Endothelial cell of umbilical vein (primary cell): ENCODE results near the gene MLIP. TPM values are rescaled to one million over a fixed set of nuclear protein-coding genes. Genes with fewer than 3 reads are reported as not detected.

Experiments used
- BruUV-seq: library from RNA; stranded (reverse); fragments of 400-500 nt; replicated peaks from 2 replicates; lab custom pipeline; 2021; lab: Mats Ljungman, UMichigan
- CTCF ChIA-PET: fragments of 300-600, 350-600 bp; sonication (Branson Sonifier 250); formaldehyde crosslinking; loops from one replicate; lab custom pipeline; 2021; ENCODE audit warnings: antibody characterized with exemption, inconsistent platforms; lab: Charles Lee
- POLR2A ChIA-PET: fragments of 300-600, 350-600 bp; sonication (Branson Sonifier 250); formaldehyde crosslinking; loops from one replicate; lab custom pipeline; 2021; ENCODE audit warnings: antibody characterized with exemption, inconsistent platforms; lab: Charles Lee
- DNase-seq: peaks from one replicate; pipeline ENCODE4 v3.0.0-alpha.2; 2011; ENCODE audit warnings: low read depth, low spot score
- FAIRE-seq: peaks from 2 replicates; lab custom pipeline; 2011; peaks lifted over from hg19 to GRCh38; lab: Jason Lieb, UNC
- H2AFZ ChIP-seq: 2 replicates; pipeline ENCODE4 v1.6.0; 2012; ENCODE audit warnings: low read depth, low read length, control low read depth, inconsistent platforms
- H3K27ac ChIP-seq: 2 replicates; pipeline ENCODE4 v1.5.1; 2011; ENCODE audit warnings: low read depth, mild to moderate bottlenecking, control low read depth, low read length, moderate library complexity; ENCODE audit not compliant: insufficient read depth
- H3K27me3 ChIP-seq, 2 experiments: 2 replicates each; pipeline versions ENCODE4 v1.6.0 to v1.6.1; 2011; ENCODE audit warnings: low read length in 2 of 2, mixed read lengths in 1 of 2; ENCODE audit not compliant: control insufficient read depth in 2 of 2, insufficient read depth in 2 of 2
- H3K36me3 ChIP-seq, 2 experiments: 2 replicates in 1 of 2; 3 replicates in 1 of 2; pipeline ENCODE4 v1.5.1; 2011; ENCODE audit warnings: low read length in 2 of 2, mild to moderate bottlenecking in 1 of 2, moderate library complexity in 1 of 2; ENCODE audit not compliant: control insufficient read depth in 2 of 2, insufficient read depth in 2 of 2; ENCODE audit errors: extremely low read depth in 1 of 2
- H3K4me1 ChIP-seq: 3 replicates; pipeline ENCODE4 v1.5.1; 2011; ENCODE audit warnings: mild to moderate bottlenecking, low read length; ENCODE audit not compliant: control insufficient read depth, insufficient read depth; ENCODE audit errors: extremely low read depth
- H3K4me2 ChIP-seq: 2 replicates; pipeline ENCODE4 v1.6.1; 2011; ENCODE audit warnings: low read length, control low read depth, mixed read lengths; ENCODE audit not compliant: insufficient read depth
- H3K4me3 ChIP-seq, 3 experiments: fragments of 200-600 bp in 1 of 3; sonication (generic), shearing (Covaris generic) in 1 of 3; replicated peaks in 1 of 3; 2 replicates each; pipeline ENCODE4 v1.5.1; 2011 to 2016; ENCODE audit warnings: control low read depth in 3 of 3, low read length in 3 of 3, mild to moderate bottlenecking in 2 of 3, inconsistent platforms in 1 of 3, low read depth in 1 of 3, moderate library complexity in 1 of 3; ENCODE audit not compliant: insufficient read depth in 1 of 3
- H3K79me2 ChIP-seq: 2 replicates; pipeline ENCODE4 v1.6.0; 2012; ENCODE audit warnings: low read length, inconsistent platforms; ENCODE audit not compliant: control insufficient read depth, insufficient read depth
- H3K9ac ChIP-seq: replicated peaks from 2 replicates; pipeline ENCODE3; 2011; ENCODE audit warnings: low read length, control low read depth; ENCODE audit not compliant: insufficient read depth; ENCODE audit errors: extremely low read depth
- H3K9me1 ChIP-seq: replicated peaks from 3 replicates; pipeline ENCODE4 v1.6.0; 2011; ENCODE audit warnings: mild to moderate bottlenecking, low read length; ENCODE audit not compliant: control insufficient read depth, insufficient read depth; ENCODE audit errors: extremely low read depth
- H3K9me3 ChIP-seq: replicated peaks from 2 replicates; pipeline ENCODE4 v1.5.1; 2012; ENCODE audit warnings: low read length, inconsistent platforms; ENCODE audit not compliant: control insufficient read depth, insufficient read depth
- H4K20me1 ChIP-seq: replicated peaks from 2 replicates; pipeline ENCODE3; 2011; ENCODE audit warnings: mild to moderate bottlenecking, low read length; ENCODE audit not compliant: control insufficient read depth, insufficient read depth; ENCODE audit errors: extremely low read depth
- CTCF ChIP-seq, 2 donors: IDR thresholded peaks; 1 replicate in 1 of 2; 2 replicates in 1 of 2; pipeline ENCODE4 v1.5.1; 2011; ENCODE audit warnings: low read length in 2 of 2, mild to moderate bottlenecking in 2 of 2, moderate library complexity in 2 of 2, control low read depth in 1 of 2, inconsistent platforms in 1 of 2, low read depth in 1 of 2; ENCODE audit not compliant: insufficient read depth in 1 of 2; ENCODE audit errors: extremely low read depth in 1 of 2
- EZH2 ChIP-seq: IDR thresholded peaks from 2 replicates; pipeline ENCODE4 v1.6.1; 2012; ENCODE audit warnings: borderline replicate concordance, low read depth, mild to moderate bottlenecking, moderate library complexity, low read length, inconsistent platforms; ENCODE audit not compliant: severe bottlenecking
- FOS ChIP-seq: IDR thresholded peaks from 2 replicates; pipeline ENCODE4 v1.6.1; 2011; ENCODE audit warnings: mild to moderate bottlenecking, low read length, moderate library complexity, borderline replicate concordance; ENCODE audit not compliant: insufficient read depth
- GATA2 ChIP-seq: IDR thresholded peaks from 2 replicates; pipeline ENCODE4 v1.7.0; 2011; ENCODE audit warnings: low read depth, mild to moderate bottlenecking, moderate library complexity, mixed read lengths, low read length; ENCODE audit not compliant: insufficient read length, insufficient read depth
- JUN ChIP-seq: IDR thresholded peaks from 2 replicates; pipeline ENCODE4 v1.6.1; 2011; ENCODE audit warnings: borderline replicate concordance, low read depth; ENCODE audit not compliant: insufficient read length, insufficient read depth
- MAX ChIP-seq: IDR thresholded peaks from 2 replicates; pipeline ENCODE4 v1.6.1; 2011; ENCODE audit not compliant: insufficient read depth, insufficient read length
- MYC ChIP-seq: IDR thresholded peaks from one replicate; pipeline ENCODE4 v1.6.1; 2011; ENCODE audit warnings: mild to moderate bottlenecking, low read depth, low read length
- POLR2A ChIP-seq: IDR thresholded peaks from 2 replicates; pipeline ENCODE4 v1.6.1; 2012; ENCODE audit warnings: low read depth, mild to moderate bottlenecking, control low read depth, low read length
- POLR2AphosphoS5 ChIP-seq: IDR thresholded peaks from 2 replicates; pipeline ENCODE4 v1.6.1; 2012; ENCODE audit warnings: low read depth, mild to moderate bottlenecking, control low read depth, low read length, moderate library complexity; ENCODE audit not compliant: insufficient read depth
- dilution Hi-C: fragments of 300-500 bp; cut with MboI; formaldehyde crosslinking; loops from one replicate; pipeline ENCODE4 v1.15.0; 2019; ENCODE audit warnings: low sequenced_read_pairs; ENCODE audit not compliant: extremely low pct_ligation_motif_present
- intact Hi-C: fragments of 100-400 bp; cut with micrococcal nuclease; formaldehyde crosslinking; loops from one replicate; pipeline ENCODE4 v1.10.0; 2022
- polyA plus RNA-seq, 4 experiments: library from polyadenylated mRNA; depleted of rRNA in 3 of 4; stranded (reverse) in 3 of 4; unstranded in 1 of 4; fragments of >200 nt; gene quantifications; 2 replicates each; pipeline versions ENCODE4 v1.2.1 to v1.2.3, GENCODE V29; 2011 to 2012; ENCODE audit warnings: missing spikeins in 1 of 4
- total RNA-seq: library from RNA; stranded (reverse); gene quantifications from 2 replicates; pipeline ENCODE4 v1.2.3, GENCODE V29; 2021

The MLIP gene
- total and polyA plus RNA-seq, 2 donors (not counting 3 experiments of a cell fraction or from before 2014, with no cell fraction given), result 4.1 to 11.6 TPM

- no TSS peak for BruUV-seq
- Histone ChIP-seq H3K4me3 (no peak overlapping the region), H2AFZ (no peak overlapping the region), H3K27me3 (no peaks in the 10 kb centered on the region), H3K9me1 (no peaks in the 10 kb centered on the region), H3K27ac (no peak overlapping the region), H3K9ac (no peak overlapping the region), H3K4me2 (no peak overlapping the region), H3K4me1 (peaks cover 11% of the 10 kb centered on the region), H3K9me3 (no peaks in the 10 kb centered on the region), H3K79me2 (no peaks in the 10 kb centered on the region), H3K36me3 (no peaks in the 10 kb centered on the region), H4K20me1 (no peaks in the 10 kb centered on the region)
- CTCF ChIA-PET, result no interaction called here
- intact Hi-C loops, result no loop called here
- POLR2A ChIA-PET, result no interaction called here
- DNase-seq (no peak), FAIRE-seq (no peak)
- dilution Hi-C loops, result no loop called here
- TF ChIP-seq EZH2, result no peak
Observed at GRCh38 chr6:54260025-54260424, 148.8 kb downstream of the MLIP start.

GRCh38 chr6:54262499-54262898 lies 151.3 kb downstream of the MLIP start:
- CTCF ChIA-PET, result no interaction called here
- POLR2A ChIA-PET, result no interaction called here
- Histone ChIP-seq H3K9ac (no peak overlapping the region), H3K9me3 (no peaks in the 10 kb centered on the region), H3K4me3 (no peak overlapping the region), H3K79me2 (no peaks in the 10 kb centered on the region), H2AFZ (no peak overlapping the region), H3K36me3 (no peaks in the 10 kb centered on the region), H3K9me1 (no peaks in the 10 kb centered on the region), H3K27ac (no peak overlapping the region), H3K4me1 (peaks cover 7% of the 10 kb centered on the region), H3K4me2 (no peak overlapping the region), H3K27me3 (no peaks in the 10 kb centered on the region), H4K20me1 (no peaks in the 10 kb centered on the region)
- intact Hi-C loops (no loop called here), dilution Hi-C loops (no loop called here)
- FAIRE-seq, result no peak
- TF ChIP-seq GATA2 (no peak), FOS (no peak), JUN (no peak), CTCF (IDR thresholded peaks at IDR 0.05; ENCODE audit: extremely low read depth in 1 of 2, insufficient read depth in 1 of 2, low read depth in 1 of 2, low read length in 2 of 2) (no peak), POLR2A (no peak), MAX (no peak), EZH2 (no peak), MYC (no peak), POLR2AphosphoS5 (no peak)
- DNase-seq, result no peak
- BruUV-seq, result no TSS peak
